Activated T-helper 2 cell treated with anti-CD3 and anti-CD28 coated beads, Interferon-gamma antibody, Interleukin-2, Interleukin-4, amounts not matched to agents 10 μg/mL and 5 μg/mL and 100 μg/mL, durations not matched to agents 14 hours and 24 hours and 36 hours (primary cell): ENCODE data around the gene KMT5B. TPM values are rescaled to one million over a fixed set of nuclear protein-coding genes. Genes with fewer than 3 reads are reported as not detected.

ENCODE experiments used
- DNase-seq: peaks from one replicate; pipeline ENCODE4 v3.0.0; 2021; ENCODE audit warnings: low spot score
- H3K27ac Mint-ChIP-seq: one replicate; pipeline ENCODE4 v1.8.0; 2021; ENCODE audit warnings: mixed read lengths
- H3K27me3 Mint-ChIP-seq: one replicate; pipeline ENCODE4 v1.8.0; 2021; ENCODE audit warnings: low read depth, mixed read lengths
- H3K36me3 Mint-ChIP-seq: one replicate; pipeline ENCODE4 v1.8.0; 2021; ENCODE audit warnings: low read depth, mixed read lengths
- H3K4me1 Mint-ChIP-seq: one replicate; pipeline ENCODE4 v1.8.0; 2021; ENCODE audit warnings: low read depth, mixed read lengths
- H3K4me3 Mint-ChIP-seq: one replicate; pipeline ENCODE4 v1.8.0; 2021; ENCODE audit warnings: low read depth, mild to moderate bottlenecking, moderate library complexity, mixed read lengths
- H3K9me3 Mint-ChIP-seq: one replicate; pipeline ENCODE4 v1.8.0; 2021; ENCODE audit warnings: mixed read lengths
- intact Hi-C: fragments of 100-400 bp; cut with micrococcal nuclease; formaldehyde crosslinking; loops from one replicate; pipeline ENCODE4 v1.15.1; 2023
- total RNA-seq: library from RNA; stranded (reverse); gene quantifications from 2 replicates; pipeline ENCODE4 v1.2.3, GENCODE V29; 2022

The KMT5B gene
- total RNA-seq, 1 donor from 2014 or later: 34.0 TPM

DNA sequence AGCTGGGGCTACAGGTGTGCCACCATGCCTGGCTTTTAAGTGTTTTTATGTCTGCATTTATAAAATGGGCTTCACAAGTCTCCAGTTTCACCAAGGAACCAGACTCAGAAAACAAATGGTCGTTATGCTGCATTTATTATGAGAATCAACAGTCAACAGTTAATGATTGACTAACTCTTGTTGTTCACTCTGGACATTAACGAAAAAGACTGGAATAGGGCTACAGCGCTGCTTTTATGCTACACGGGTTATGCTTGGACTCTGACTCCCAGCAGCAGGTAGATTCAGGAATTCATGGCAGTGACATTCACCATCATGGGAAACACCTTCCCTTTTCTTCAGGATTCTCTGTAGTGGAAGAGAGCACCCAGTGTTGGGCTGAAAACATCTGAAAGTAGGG is 47.5 kb downstream of the KMT5B start:
- no peak for DNase-seq
- no peaks in the 10 kb centered on the region for H3K4me1 Mint-ChIP-seq
- H3K9me3 Mint-ChIP-seq: no peaks in the 10 kb centered on the region
- no peaks in the 10 kb centered on the region for H3K27me3 Mint-ChIP-seq
- intact Hi-C loops: no loop called here
- H3K27ac Mint-ChIP-seq: no peak overlapping the region
- peaks cover 20% of the 10 kb centered on the region for H3K36me3 Mint-ChIP-seq
- H3K4me3 Mint-ChIP-seq: no peak overlapping the region

DNA sequence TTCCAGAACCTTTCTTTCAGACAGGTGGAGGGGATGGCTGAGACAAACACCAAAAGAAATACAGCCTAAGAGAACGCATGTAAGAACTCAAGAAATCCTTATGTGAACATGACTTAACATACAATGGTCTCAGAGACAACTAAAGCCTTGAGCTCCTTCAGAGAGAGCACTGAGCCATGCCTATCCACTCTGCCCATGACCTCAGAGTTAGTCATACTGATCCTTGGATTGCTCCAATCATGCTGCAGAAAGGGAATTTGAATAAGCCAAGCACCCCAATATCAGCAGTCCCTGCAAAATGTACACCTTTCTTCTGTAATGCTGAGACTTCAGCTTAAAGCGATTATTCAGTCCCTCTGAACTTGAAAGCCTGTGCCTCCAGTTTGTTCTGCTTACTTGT is 48.7 kb downstream of the KMT5B start:
- DNase-seq: no peak
- H3K36me3 Mint-ChIP-seq: peaks cover 14% of the 10 kb centered on the region
- no peaks in the 10 kb centered on the region for H3K9me3 Mint-ChIP-seq
- no peaks in the 10 kb centered on the region for H3K4me1 Mint-ChIP-seq
- intact Hi-C loops: no loop called here
- H3K27ac Mint-ChIP-seq: no peak overlapping the region
- no peaks in the 10 kb centered on the region for H3K27me3 Mint-ChIP-seq
- H3K4me3 Mint-ChIP-seq: no peak overlapping the region

DNA sequence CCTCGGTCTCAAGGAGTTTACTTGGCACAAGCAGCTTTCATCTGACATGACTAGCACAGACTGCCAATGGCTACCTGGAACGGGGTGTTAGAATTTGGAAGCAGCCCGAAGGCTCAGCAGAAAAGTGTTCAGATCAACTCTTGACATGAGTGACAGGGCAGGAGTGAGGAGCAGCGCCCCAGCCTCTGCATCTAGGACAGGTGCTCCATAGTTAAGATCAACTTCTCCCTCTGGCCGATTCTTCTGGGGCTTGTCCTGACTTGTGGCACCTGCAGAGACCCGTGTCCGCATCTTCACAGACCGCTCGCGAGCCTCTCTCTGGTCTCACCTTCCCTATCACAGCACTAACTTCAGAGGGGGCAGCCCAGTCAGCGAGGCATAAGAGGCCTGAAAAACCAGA is 49.4 kb downstream of the KMT5B start:
- Mint-ChIP-seq H3K27me3 (no peaks in the 10 kb centered on the region), H3K36me3 (peaks cover 9% of the 10 kb centered on the region), H3K4me3 (no peak overlapping the region), H3K4me1 (no peaks in the 10 kb centered on the region), H3K9me3 (no peaks in the 10 kb centered on the region), H3K27ac (no peak overlapping the region)
- intact Hi-C loops: no loop called here
- DNase-seq: no peak

DNA sequence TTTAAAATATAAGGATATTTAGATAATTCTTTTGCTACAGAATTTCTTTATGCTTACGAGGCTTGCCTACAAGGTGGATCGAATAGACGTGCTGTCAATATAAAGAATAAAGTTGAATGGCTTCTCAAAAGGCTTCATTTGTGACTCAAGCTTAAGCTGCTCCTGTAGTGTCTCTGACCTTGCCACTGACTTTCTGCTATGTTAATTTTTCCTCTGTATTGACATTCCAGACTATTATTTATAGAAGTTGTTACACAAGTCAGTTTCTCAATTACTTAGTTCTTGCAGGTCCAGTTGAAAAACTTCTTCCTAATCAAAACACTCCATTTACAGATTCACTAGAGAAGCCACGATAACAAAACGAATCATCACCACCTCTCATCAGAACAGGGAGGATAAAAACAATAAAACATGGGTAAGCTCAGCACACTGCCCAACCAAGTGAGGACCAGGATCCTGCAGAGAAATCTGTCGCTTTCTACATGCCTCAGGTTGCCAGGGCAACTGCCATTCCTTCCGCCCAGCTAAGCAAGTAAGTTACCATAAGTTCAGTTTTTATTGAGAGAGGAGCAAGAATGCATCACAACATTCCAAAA is 52.9 kb downstream of the KMT5B start:
- intact Hi-C loops: no loop called here
- no peak for DNase-seq
- Mint-ChIP-seq H3K27me3 (no peaks in the 10 kb centered on the region), H3K4me1 (no peaks in the 10 kb centered on the region), H3K9me3 (no peaks in the 10 kb centered on the region), H3K4me3 (no peak overlapping the region), H3K27ac (no peak overlapping the region), H3K36me3 (peaks cover 7% of the 10 kb centered on the region)

DNA sequence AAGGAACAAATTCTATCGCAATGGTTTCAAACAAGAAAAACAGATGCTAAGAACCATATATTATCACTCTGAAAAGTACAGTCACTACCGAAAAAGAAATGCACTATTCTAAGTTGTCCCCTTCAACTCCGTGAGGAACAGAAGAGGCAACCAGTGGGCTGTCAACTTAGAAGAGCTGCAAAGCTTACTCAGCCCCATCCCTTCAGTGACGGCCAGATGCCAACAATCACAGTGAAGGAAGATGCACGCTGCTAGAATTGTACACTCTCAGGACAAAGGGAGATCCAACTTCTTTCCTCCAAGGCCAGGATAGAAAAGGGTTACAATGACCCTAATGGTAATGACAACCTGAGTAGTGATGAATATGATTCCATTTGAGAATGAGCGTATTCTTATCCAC is 53.4 kb downstream of the KMT5B start:
- DNase-seq: no peak
- Mint-ChIP-seq H3K27me3 (no peaks in the 10 kb centered on the region), H3K36me3 (peaks cover 7% of the 10 kb centered on the region), H3K9me3 (no peaks in the 10 kb centered on the region), H3K27ac (no peak overlapping the region), H3K4me1 (no peaks in the 10 kb centered on the region), H3K4me3 (no peak overlapping the region)
- intact Hi-C loops: no loop called here

DNA sequence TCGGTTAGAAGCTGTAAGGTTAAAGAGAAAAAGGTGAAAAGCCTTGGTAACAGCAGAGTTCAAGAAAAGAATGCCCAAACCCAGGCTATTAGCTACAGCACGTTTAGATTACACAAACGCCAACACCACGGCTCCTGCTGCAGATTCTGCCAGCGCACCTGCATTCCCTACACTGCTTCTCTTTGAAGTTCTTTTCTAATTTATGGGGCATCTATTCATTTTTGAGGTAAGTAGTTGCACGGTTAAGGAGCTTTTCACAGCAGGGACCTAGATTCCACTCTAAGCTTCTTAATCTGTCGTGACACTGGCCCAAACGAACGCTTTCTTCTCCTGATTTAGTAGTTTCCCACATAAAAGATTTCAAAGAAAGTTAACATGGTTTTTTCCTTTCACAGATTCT is 53.9 kb downstream of the KMT5B start:
- Mint-ChIP-seq H3K27me3 (no peaks in the 10 kb centered on the region), H3K36me3 (peaks cover 7% of the 10 kb centered on the region), H3K4me3 (no peak overlapping the region), H3K27ac (no peak overlapping the region), H3K9me3 (no peaks in the 10 kb centered on the region), H3K4me1 (no peaks in the 10 kb centered on the region)
- intact Hi-C loops: no loop called here
- no peak for DNase-seq

DNA sequence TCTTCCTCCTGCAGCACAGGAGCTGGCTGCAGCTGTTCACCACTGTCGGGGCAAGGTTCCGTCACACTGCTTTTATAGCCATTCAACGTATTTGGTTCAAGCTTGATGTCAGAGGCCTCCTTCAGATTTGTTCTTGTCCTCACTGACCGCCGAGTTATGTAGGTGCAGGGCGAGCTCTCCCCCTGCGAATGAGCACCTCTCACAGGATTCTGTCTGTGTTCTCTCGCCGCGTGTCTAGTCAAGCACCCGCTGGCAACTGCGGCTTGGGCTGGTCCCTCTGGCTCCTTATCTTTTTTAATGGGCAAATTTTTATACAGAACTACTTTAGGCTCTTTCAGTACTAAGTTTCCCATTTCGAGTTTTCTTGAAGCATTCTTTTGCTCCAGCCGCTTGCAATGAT is 54.5 kb downstream of the KMT5B start:
- H3K27ac Mint-ChIP-seq: no peak overlapping the region
- H3K36me3 Mint-ChIP-seq: peaks cover 7% of the 10 kb centered on the region
- H3K4me1 Mint-ChIP-seq: no peaks in the 10 kb centered on the region
- no peak overlapping the region for H3K4me3 Mint-ChIP-seq
- no peaks in the 10 kb centered on the region for H3K9me3 Mint-ChIP-seq
- no peak for DNase-seq
- intact Hi-C loops: no loop called here
- H3K27me3 Mint-ChIP-seq: no peaks in the 10 kb centered on the region

DNA sequence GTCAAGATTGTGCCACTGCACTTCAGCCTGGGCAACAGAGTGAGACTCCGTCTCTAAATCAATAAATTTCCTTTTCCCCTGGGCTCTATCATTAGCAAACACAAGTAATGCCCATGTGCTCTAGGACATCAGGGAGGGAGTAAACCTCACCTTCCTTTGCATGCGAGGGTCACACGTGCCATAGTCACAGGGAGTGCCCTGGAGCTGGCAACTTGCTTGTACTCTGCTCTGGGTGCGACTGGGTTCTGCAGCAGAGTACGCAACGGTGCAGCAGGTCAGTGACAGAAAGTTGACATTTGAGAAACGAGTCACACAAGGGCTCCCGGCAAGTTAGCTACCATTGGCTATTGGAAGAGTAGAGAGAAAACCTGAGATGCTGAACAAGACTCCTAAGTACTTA is 59.4 kb downstream of the KMT5B start:
- Mint-ChIP-seq H3K4me3 (no peak overlapping the region), H3K4me1 (no peaks in the 10 kb centered on the region), H3K27me3 (no peaks in the 10 kb centered on the region), H3K9me3 (no peaks in the 10 kb centered on the region), H3K36me3 (peaks cover 7% of the 10 kb centered on the region), H3K27ac (no peak overlapping the region)
- no peak for DNase-seq
- intact Hi-C loops: no loop called here

DNA sequence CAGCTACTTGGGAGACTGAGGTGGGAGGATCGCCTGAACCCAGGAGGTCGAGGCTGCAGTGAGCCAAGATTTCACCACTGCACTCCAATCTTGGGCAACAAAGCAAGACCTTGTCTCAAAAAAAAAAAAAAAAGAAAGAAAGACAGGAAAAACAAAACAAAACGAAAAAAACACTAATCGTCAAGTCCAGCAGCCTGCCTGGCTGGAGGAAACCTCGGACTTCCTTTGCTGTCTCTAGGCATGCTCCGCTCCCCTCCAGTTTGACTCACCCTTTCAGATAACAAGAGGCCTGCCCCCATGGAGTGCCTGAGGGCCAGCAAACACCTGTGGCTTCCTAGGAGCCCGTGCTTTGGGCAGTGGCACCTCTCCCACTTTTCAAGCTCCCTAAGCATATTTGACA is 63.1 kb downstream of the KMT5B start:
- H3K4me3 Mint-ChIP-seq: no peak overlapping the region
- intact Hi-C loops: no loop called here
- H3K27me3 Mint-ChIP-seq: no peaks in the 10 kb centered on the region
- H3K9me3 Mint-ChIP-seq: no peaks in the 10 kb centered on the region
- no peak for DNase-seq
- no peak overlapping the region for H3K27ac Mint-ChIP-seq
- no peaks in the 10 kb centered on the region for H3K4me1 Mint-ChIP-seq
- H3K36me3 Mint-ChIP-seq: no peaks in the 10 kb centered on the region

DNA sequence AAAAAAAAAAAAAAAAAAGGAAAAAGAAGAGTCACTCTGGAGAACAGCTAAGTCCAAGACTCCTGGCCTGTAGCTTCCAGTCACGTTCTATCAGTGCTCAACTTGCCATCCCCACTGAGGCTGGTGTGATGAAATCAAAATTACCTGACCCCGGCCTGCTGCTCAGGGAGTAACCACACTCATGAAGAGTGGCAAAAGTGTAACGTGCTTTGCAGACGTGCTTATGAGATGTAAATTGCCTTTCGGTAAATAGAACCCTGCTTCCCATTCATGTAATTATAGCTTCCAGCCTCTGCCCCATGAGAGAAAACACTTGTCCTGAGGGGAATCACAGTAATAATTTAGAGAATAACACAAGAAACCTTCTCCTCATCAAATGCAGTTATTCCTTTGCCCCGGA is 63.7 kb downstream of the KMT5B start:
- intact Hi-C loops: no loop called here
- Mint-ChIP-seq H3K4me1 (no peaks in the 10 kb centered on the region), H3K27ac (no peak overlapping the region), H3K36me3 (no peaks in the 10 kb centered on the region), H3K4me3 (no peak overlapping the region), H3K9me3 (no peaks in the 10 kb centered on the region), H3K27me3 (no peaks in the 10 kb centered on the region)
- DNase-seq: no peak

DNA sequence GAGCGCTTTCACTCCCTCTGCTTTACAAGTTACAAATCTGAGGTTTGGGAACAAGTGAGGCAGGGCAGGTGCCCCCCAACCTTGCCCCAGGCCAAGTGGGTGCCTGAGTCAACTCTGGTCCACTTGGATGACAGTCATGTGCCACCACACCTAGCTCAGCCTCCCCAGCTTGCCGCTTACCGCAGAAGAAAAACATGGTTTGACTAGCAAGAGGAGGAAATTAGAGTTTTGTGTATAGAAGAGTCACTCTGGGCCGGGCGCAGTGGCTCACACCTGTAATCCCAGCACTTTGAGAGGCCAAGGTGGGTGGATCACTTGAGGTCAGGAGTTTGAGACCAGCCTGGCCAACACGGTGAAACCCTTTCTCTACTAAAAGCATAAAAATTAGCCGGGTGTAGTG is 64.2 kb downstream of the KMT5B start:
- Mint-ChIP-seq H3K27ac (no peak overlapping the region), H3K9me3 (no peaks in the 10 kb centered on the region), H3K27me3 (no peaks in the 10 kb centered on the region), H3K4me1 (no peaks in the 10 kb centered on the region), H3K4me3 (no peak overlapping the region), H3K36me3 (no peaks in the 10 kb centered on the region)
- no peak for DNase-seq
- intact Hi-C loops: no loop called here

DNA sequence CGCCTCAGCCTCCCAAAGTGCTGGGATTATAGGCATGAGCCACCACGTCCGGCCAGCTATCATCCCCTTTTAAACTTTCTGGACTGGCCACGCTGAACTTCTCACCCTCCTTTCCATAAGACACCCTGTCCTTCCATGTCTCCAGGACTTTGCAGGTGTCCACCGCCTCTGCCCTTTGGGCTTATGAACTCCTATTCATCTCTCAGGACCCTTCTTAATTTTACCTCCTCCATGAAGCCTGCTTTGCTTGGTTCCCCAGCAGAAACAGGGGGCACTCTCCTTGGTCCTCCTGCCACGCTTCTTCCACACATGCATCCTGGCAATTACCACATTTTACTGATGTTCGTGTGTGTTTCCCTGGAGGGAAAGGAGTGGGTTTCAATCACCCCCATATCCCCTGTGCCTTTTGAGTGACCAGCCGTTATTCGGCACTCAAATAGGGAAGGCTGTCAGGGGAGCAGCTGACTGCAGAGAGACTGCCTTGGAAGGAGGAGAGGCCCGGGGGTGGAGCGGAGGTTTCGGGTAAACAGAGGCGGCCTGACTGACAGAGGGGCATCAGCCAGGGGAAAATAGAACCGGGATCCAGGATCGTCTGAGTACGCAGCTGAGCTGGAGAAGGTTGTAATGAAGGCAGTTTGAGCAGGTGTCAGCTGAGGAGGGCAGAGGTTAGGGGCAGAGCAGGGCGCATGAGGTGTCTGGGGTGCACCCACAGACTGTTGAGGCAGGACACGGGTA is 64.9 kb downstream of the KMT5B start:
- H3K9me3 Mint-ChIP-seq: no peaks in the 10 kb centered on the region
- H3K27me3 Mint-ChIP-seq: no peaks in the 10 kb centered on the region
- no peak for DNase-seq
- no peaks in the 10 kb centered on the region for H3K36me3 Mint-ChIP-seq
- H3K4me1 Mint-ChIP-seq: no peaks in the 10 kb centered on the region
- no peak overlapping the region for H3K27ac Mint-ChIP-seq
- H3K4me3 Mint-ChIP-seq: no peak overlapping the region
- intact Hi-C loops: no loop called here

DNA sequence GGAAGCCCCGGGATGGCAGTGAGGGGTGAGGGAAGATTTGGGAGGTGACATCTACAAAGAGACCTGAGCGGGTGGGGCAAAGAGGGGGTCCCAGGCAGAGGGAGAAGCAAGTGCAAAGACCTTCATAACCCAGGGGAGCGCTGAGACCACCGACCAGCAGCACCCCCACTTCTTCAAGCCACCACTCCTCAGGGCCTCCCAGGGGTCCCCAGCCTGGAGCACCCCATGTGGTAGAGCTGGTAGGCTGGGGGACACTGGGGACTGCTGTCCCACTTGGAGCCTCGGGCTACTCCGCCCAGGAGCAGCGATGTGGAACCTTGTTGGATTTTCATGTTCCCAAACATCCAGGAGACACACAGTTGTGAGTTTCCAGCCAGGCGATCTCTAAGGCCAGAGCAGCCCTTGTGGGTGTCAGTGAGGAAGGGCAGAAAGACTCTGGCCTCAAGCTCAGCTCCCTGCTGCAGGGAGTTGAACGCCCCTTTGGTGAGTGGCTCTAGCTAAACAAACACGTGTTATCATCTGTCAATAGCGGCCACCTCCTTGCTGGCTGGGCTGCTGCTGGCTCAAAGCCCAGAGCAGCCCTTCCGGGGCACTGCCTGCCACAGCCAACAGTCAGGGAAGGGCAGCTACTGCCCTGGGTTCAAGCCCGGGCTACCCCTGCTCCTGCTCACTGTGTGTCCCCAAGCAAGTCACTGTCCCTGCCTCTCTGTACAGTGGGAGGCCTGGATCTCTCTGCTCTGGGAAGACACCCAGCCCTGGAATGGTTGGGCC is 66.2 kb downstream of the KMT5B start:
- H3K9me3 Mint-ChIP-seq: no peaks in the 10 kb centered on the region
- no peak overlapping the region for H3K27ac Mint-ChIP-seq
- no peak overlapping the region for H3K4me3 Mint-ChIP-seq
- no peaks in the 10 kb centered on the region for H3K36me3 Mint-ChIP-seq
- DNase-seq: no peak
- H3K27me3 Mint-ChIP-seq: no peaks in the 10 kb centered on the region
- peaks cover 6% of the 10 kb centered on the region for H3K4me1 Mint-ChIP-seq
- intact Hi-C loops: no loop called here
